Adrenal gland (tissue), 12 donors: ENCODE measurements around the gene ZNF628. TPM values are rescaled to one million over a fixed set of nuclear protein-coding genes. Genes with fewer than 3 reads are reported as not detected.

ENCODE experiments used
- DNase-seq, 7 donors: peaks; one replicate each; pipeline ENCODE4 v3.0.0-alpha.2; 2019 to 2020
- H3K27ac ChIP-seq, 5 donors: fragments of 200-600 bp; sonication (generic) in 4 of 5; 1 replicate in 3 of 5; 2 replicates in 2 of 5; pipeline versions ENCODE4 v1.5.1 to v1.8.0; 2016 to 2020; ENCODE audit warnings: mild to moderate bottlenecking in 1 of 5
- H3K27me3 ChIP-seq: fragments of 200-600 bp; 2 replicates; pipeline ENCODE4 v1.8.0; 2021
- H3K36me3 ChIP-seq, 2 donors: fragments of 200-600 bp; replicated peaks in 1 of 2; 1 replicate in 1 of 2; 2 replicates in 1 of 2; pipeline versions ENCODE4 v1.5.1 to v1.8.0; 2018 to 2022
- H3K4me1 ChIP-seq, 2 donors: fragments of 200-600 bp; replicated peaks in 1 of 2; 1 replicate in 1 of 2; 2 replicates in 1 of 2; pipeline versions ENCODE4 v1.5.1 to v1.8.0; 2018 to 2021
- H3K4me3 ChIP-seq, 4 donors: fragments of 200-600 bp; sonication (generic) in 3 of 4; one replicate each; pipeline ENCODE4 v1.5.1; 2016 to 2018
- H3K9me3 ChIP-seq, 3 donors: fragments of 200-600 bp; sonication (generic) in 1 of 3; replicated peaks in 1 of 3; 1 replicate in 2 of 3; 2 replicates in 1 of 3; pipeline versions ENCODE4 v1.5.1 to v1.8.0; 2016 to 2021
- POLR2A ChIP-seq, 2 donors: fragments of 450-650 bp; IDR thresholded peaks; one replicate each; pipeline ENCODE4 v1.6.1; 2017; ENCODE audit warnings: antibody characterized with exemption in 2 of 2, mild to moderate bottlenecking in 2 of 2, moderate library complexity in 1 of 2
- WGBS, 4 donors: extraction: QIAGEN DNeasy Blood & Tissue Kit in 2 of 4; methylation state at CpG; one replicate each; pipeline versions ENCODE4 v1.1.5 to v1.1.7; 2013 to 2017; 5-methylcytosine and 5-hydroxymethylcytosine counted together
- intact Hi-C, 2 donors: fragments of 100-400 bp; cut with DNase I; formaldehyde crosslinking; loops; one replicate each; pipeline versions ENCODE4 v1.14.1 to v1.15.0; 2022 to 2023
- polyA plus RNA-seq, 3 donors: library from polyadenylated mRNA; stranded (reverse); fragments of 200-250 nt in 2 of 3; fragments of 350-450 nt in 1 of 3; fragmentation: Illumina TruSeq in 1 of 3; extraction: RNeasy Lipid Tissue Mini Kit (QIAGEN cat#74804) in 1 of 3; gene quantifications; one replicate each; pipeline ENCODE4 v1.2.3, GENCODE V29; 2013 to 2014
- total RNA-seq, 9 donors: library from RNA; depleted of rRNA in 4 of 9; stranded (reverse); fragments of >200 nt in 4 of 9; fragments of 120-200 nt in 1 of 9; fragmentation: NEBNext Ultra II Directional in 1 of 9; extraction: Animal tissue kit (Norgen Biotek cat#: 25700) in 1 of 9; gene quantifications; one replicate each; pipeline versions ENCODE4 v1.1.0 to v1.2.4, GENCODE V29; 2013 to 2023
- TF ChIP-seq, protein P1 (sequence below), 6 experiments: fragments of 450-650 bp in 4 of 6; fragments of 200-600 bp in 2 of 6; sonication (generic) in 1 of 6; IDR thresholded peaks; 1 replicate in 5 of 6; 2 replicates in 1 of 6; pipeline versions ENCODE4 v1.5.1 to v1.8.0; 2016 to 2021; ENCODE audit warnings: antibody characterized with exemption in 6 of 6, mild to moderate bottlenecking in 2 of 6, moderate library complexity in 1 of 6
- donor health status: healthy with polysubstance abuse.
- donor health status: Bipolar disorder and iron deficiency.
- donor health status: DM: yes; HTN: yes; CAD: no.
- donor health status: DM: no; HTN: no; CAD: no.
- donor health status: DM: no; HTN: no; CAD: no.
- donor health status: DM: yes; HTN: yes; CAD: no.

ZNF628 gene
- total and polyA plus RNA-seq, 12 donors, result 0.04 to 27.9 (median 7.7) TPM

GRCh38 chr19:55503157-55503501 is 26.7 kb downstream of the ZNF628 start:
- intact Hi-C loops, result loop anchor here (2.0 to 10.0 kb wide), 3 partner anchors 36 to 358 kb away; partner anchors contain the start of genes C19orf85 (in 1 of the 2), ISOC2 (in 1 of the 2) and TNNT1 (in 1 of the 2)
- TF ChIP-seq POLR2A (IDR thresholded peaks at IDR 0.05), result no peak
- TF ChIP-seq, protein P1, sequence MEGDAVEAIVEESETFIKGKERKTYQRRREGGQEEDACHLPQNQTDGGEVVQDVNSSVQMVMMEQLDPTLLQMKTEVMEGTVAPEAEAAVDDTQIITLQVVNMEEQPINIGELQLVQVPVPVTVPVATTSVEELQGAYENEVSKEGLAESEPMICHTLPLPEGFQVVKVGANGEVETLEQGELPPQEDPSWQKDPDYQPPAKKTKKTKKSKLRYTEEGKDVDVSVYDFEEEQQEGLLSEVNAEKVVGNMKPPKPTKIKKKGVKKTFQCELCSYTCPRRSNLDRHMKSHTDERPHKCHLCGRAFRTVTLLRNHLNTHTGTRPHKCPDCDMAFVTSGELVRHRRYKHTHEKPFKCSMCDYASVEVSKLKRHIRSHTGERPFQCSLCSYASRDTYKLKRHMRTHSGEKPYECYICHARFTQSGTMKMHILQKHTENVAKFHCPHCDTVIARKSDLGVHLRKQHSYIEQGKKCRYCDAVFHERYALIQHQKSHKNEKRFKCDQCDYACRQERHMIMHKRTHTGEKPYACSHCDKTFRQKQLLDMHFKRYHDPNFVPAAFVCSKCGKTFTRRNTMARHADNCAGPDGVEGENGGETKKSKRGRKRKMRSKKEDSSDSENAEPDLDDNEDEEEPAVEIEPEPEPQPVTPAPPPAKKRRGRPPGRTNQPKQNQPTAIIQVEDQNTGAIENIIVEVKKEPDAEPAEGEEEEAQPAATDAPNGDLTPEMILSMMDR (IDR thresholded peaks at IDR 0.05), result no peak
- H3K27me3 ChIP-seq, result no peaks in the 10 kb centered on the region
- H3K9me3 ChIP-seq, result no peaks in the 10 kb centered on the region
- H3K4me3 ChIP-seq, result no peak overlapping the region
- H3K36me3 ChIP-seq, result no peaks in the 10 kb centered on the region
- H3K27ac ChIP-seq, result no peak overlapping the region
- no peaks in the 10 kb centered on the region for H3K4me1 ChIP-seq
- 77 to 91% (median 88%) methylated on average over 17 of the region's 17 CpGs for WGBS, 4 donors
- DNase-seq, result no peak

GRCh38 chr19:55503502-55504251 is 27.3 kb downstream of the ZNF628 start:
- no peaks in the 10 kb centered on the region for H3K9me3 ChIP-seq
- peak; percentile 92 to 97 (median 95) for DNase-seq
- H3K27ac ChIP-seq, result peak overlapping the region in 3 of 5 donors; percentile 54 to 81 (median 69)
- H3K4me3 ChIP-seq, result peak overlapping the region in 1 of 4 donors; percentile 52
- WGBS, 4 donors, result 8 to 16% (median 10%) methylated on average over 52 to 64 of the region's 64 CpGs
- TF ChIP-seq, protein P1 (IDR thresholded peaks at IDR 0.05), result peak; percentile 97 to 100 (median 99)
- peak in 1 of 2 donors; percentile 17 for TF ChIP-seq POLR2A (IDR thresholded peaks at IDR 0.05)
- H3K4me1 ChIP-seq, result no peaks in the 10 kb centered on the region
- H3K36me3 ChIP-seq, result no peaks in the 10 kb centered on the region
- no peaks in the 10 kb centered on the region for H3K27me3 ChIP-seq
- intact Hi-C loops, result loop anchor here (2.0 to 10.0 kb wide), 3 partner anchors 37 to 359 kb away; partner anchors contain the start of genes C19orf85 (in 1 of the 2), ISOC2 (in 1 of the 2) and TNNT1 (in 1 of the 2)

DNA sequence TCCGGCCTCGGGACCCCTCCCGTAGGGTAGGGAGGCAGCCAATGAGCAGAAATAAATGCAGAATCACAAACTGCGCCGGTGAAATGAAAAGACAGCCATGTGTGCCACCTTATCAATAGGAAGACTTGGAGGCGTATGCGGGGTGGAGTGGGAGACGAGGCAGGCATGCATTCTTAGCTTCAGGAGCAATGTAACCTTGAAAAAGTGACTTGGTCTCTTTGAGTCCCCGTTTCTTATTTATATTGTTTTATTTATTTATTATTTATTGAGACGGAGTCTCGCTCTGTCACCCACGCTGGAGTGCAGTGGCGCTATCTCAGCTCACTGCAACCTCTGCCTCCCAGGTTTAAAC is 27.8 kb downstream of the ZNF628 start:
- TF ChIP-seq POLR2A (IDR thresholded peaks at IDR 0.05), result no peak
- TF ChIP-seq, protein P1 (IDR thresholded peaks at IDR 0.05), result no peak
- no peak overlapping the region for H3K27ac ChIP-seq
- intact Hi-C loops, result loop anchor here in 1 of 2 donors (5.0 to 10.0 kb wide), 2 partner anchors 42 to 359 kb away; partner anchors contain the start of genes C19orf85, ISOC2 and TNNT1
- H3K9me3 ChIP-seq, result no peaks in the 10 kb centered on the region
- H3K36me3 ChIP-seq, result no peaks in the 10 kb centered on the region
- no peaks in the 10 kb centered on the region for H3K4me1 ChIP-seq
- DNase-seq, result no peak
- 23 to 32% (median 27%) methylated on average over 13 of the region's 13 CpGs for WGBS, 4 donors
- H3K4me3 ChIP-seq, result no peak overlapping the region
- H3K27me3 ChIP-seq, result no peaks in the 10 kb centered on the region

- WGBS, 4 donors, result 71 to 81% (median 72%) methylated on average over 11 of the region's 11 CpGs
- Histone ChIP-seq H3K36me3 (no peaks in the 10 kb centered on the region), H3K9me3 (no peaks in the 10 kb centered on the region), H3K4me3 (no peak overlapping the region), H3K4me1 (no peaks in the 10 kb centered on the region), H3K27ac (no peak overlapping the region), H3K27me3 (no peaks in the 10 kb centered on the region)
- no peak for DNase-seq
- intact Hi-C loops, result loop anchor here (5.0 to 10.0 kb wide), 3 partner anchors 43 to 368 kb away; partner anchors contain the start of genes C19orf85 (in 1 of the 2), ISOC2 (in 1 of the 2) and TNNT1 (in 1 of the 2)
- TF ChIP-seq, protein P1 (IDR thresholded peaks at IDR 0.05), result no peak
These were observed 28.6 kb downstream of the ZNF628 start for GRCh38 chr19:55504981-55505380.
